Gastrocnemius medialis (tissue), 4 donors: Measurements from ENCODE around the gene SLC35F5. TPM values are rescaled to one million over a fixed set of nuclear protein-coding genes. Genes with fewer than 3 reads are reported as not detected.

Experiments used
- ATAC-seq, 2 donors: fragments of 150-250 bp; one replicate each; pipeline ENCODE4 v1.9.1; 2016
- DNase-seq, 2 donors: peaks; one replicate each; pipeline ENCODE4 v3.0.0-alpha.2; 2019
- H3K27ac ChIP-seq, 4 donors: fragments of 200-600 bp; sonication (generic); 1 replicate in 1 of 4; 2 replicates in 3 of 4; pipeline ENCODE4 v1.5.1; 2016 to 2018; ENCODE audit warnings: mild to moderate bottlenecking in 2 of 4, moderate library complexity in 1 of 4
- H3K27me3 ChIP-seq, 3 donors: fragments of 200-600 bp; sonication (generic) in 2 of 3; 1 replicate in 1 of 3; 2 replicates in 2 of 3; pipeline versions ENCODE4 v1.5.1 to v1.6.0; 2016 to 2019; ENCODE audit warnings: mild to moderate bottlenecking in 1 of 3, moderate library complexity in 1 of 3
- H3K36me3 ChIP-seq, 2 donors: fragments of 200-600 bp; sonication (generic) in 1 of 2; one replicate each; pipeline ENCODE4 v1.5.1; 2017 to 2018
- H3K4me1 ChIP-seq, 2 donors: fragments of 200-600 bp; sonication (generic) in 1 of 2; one replicate each; pipeline ENCODE4 v1.5.1; 2016 to 2017; ENCODE audit warnings: mild to moderate bottlenecking in 2 of 2
- H3K4me3 ChIP-seq, 4 donors: fragments of 200-600 bp; sonication (generic) in 3 of 4; 1 replicate in 1 of 4; 2 replicates in 3 of 4; pipeline ENCODE4 v1.5.1; 2016 to 2019; ENCODE audit warnings: mild to moderate bottlenecking in 2 of 4
- H3K9me3 ChIP-seq, 3 donors: fragments of 200-600 bp; sonication (generic) in 2 of 3; 1 replicate in 1 of 3; 2 replicates in 2 of 3; pipeline ENCODE4 v1.5.1; 2016 to 2019
- POLR2A ChIP-seq, 2 donors: fragments of 450-650 bp; IDR thresholded peaks; one replicate each; pipeline ENCODE4 v1.6.1; 2017; ENCODE audit warnings: antibody characterized with exemption in 2 of 2, mild to moderate bottlenecking in 2 of 2, moderate library complexity in 2 of 2
- in situ Hi-C, 4 donors: fragments of 200-750 bp; cut with MboI; loops; one replicate each; pipeline versions ENCODE4 v1.15.0 to v1.8.0; 2017; ENCODE audit warnings: low sequenced_read_pairs in 4 of 4
- intact Hi-C: fragments of 100-400 bp; cut with DNase I; formaldehyde crosslinking; loops from one replicate; pipeline ENCODE4 v1.15.1; 2023; ENCODE audit warnings: low total_unique reads
- total RNA-seq, 4 donors: library from RNA; depleted of rRNA; stranded (reverse); fragments of >200 nt; gene quantifications; one replicate each; pipeline versions ENCODE4 v1.1.0 to v1.2.3, GENCODE V29; 2016
- TF ChIP-seq, protein P1 (sequence below), 5 experiments: fragments of 450-650 bp in 3 of 5; fragments of 200-600 bp in 2 of 5; sonication (generic) in 2 of 5; IDR thresholded peaks in 4 of 5; conservative IDR thresholded peaks in 1 of 5; 1 replicate in 4 of 5; 2 replicates in 1 of 5; pipeline ENCODE4 v1.5.1; 2016 to 2019; ENCODE audit warnings: antibody characterized with exemption in 5 of 5, mild to moderate bottlenecking in 3 of 5, moderate library complexity in 3 of 5

Gene SLC35F5
- total RNA-seq, 4 donors from 2014 or later: 31.4 to 62.6 (median 49.3) TPM

DNA sequence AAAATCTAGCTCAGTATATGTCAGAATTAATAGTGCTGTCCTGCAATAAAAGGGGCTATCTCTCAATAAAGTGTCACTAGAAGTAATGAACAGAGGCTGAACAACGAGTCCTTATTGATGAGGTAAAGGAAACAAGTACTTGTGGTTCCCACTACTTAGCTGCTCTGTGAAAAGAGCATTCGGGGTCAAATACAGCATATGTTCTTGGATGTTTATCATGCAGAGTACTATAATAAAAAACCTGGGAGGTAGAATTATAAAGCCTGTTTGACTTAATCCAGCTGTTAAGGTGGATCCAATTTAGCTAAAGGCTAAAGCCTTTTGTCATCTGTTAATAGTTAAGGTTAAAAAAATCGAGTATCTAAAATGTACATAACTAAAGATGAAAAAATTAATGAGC is 32.4 kb downstream of the SLC35F5 start:
- DNase-seq (no peak), ATAC-seq (no peak)
- H3K27me3 ChIP-seq: no peaks in the 10 kb centered on the region
- peaks cover 0 to 72% of the 10 kb centered on the region in 2 donors for H3K36me3 ChIP-seq
- no peak overlapping the region for H3K27ac ChIP-seq
- in situ Hi-C loops: no loop called here
- H3K9me3 ChIP-seq: no peaks in the 10 kb centered on the region
- intact Hi-C loops: no loop called here
- no peaks in the 10 kb centered on the region for H3K4me1 ChIP-seq
- TF ChIP-seq, protein P1, sequence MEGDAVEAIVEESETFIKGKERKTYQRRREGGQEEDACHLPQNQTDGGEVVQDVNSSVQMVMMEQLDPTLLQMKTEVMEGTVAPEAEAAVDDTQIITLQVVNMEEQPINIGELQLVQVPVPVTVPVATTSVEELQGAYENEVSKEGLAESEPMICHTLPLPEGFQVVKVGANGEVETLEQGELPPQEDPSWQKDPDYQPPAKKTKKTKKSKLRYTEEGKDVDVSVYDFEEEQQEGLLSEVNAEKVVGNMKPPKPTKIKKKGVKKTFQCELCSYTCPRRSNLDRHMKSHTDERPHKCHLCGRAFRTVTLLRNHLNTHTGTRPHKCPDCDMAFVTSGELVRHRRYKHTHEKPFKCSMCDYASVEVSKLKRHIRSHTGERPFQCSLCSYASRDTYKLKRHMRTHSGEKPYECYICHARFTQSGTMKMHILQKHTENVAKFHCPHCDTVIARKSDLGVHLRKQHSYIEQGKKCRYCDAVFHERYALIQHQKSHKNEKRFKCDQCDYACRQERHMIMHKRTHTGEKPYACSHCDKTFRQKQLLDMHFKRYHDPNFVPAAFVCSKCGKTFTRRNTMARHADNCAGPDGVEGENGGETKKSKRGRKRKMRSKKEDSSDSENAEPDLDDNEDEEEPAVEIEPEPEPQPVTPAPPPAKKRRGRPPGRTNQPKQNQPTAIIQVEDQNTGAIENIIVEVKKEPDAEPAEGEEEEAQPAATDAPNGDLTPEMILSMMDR (IDR thresholded peaks at IDR 0.05 in 4 of 5, conservative IDR thresholded peaks at IDR 0.05 in 1 of 5): no peak
- no peak for TF ChIP-seq POLR2A (IDR thresholded peaks at IDR 0.05)
- H3K4me3 ChIP-seq: no peak overlapping the region

DNA sequence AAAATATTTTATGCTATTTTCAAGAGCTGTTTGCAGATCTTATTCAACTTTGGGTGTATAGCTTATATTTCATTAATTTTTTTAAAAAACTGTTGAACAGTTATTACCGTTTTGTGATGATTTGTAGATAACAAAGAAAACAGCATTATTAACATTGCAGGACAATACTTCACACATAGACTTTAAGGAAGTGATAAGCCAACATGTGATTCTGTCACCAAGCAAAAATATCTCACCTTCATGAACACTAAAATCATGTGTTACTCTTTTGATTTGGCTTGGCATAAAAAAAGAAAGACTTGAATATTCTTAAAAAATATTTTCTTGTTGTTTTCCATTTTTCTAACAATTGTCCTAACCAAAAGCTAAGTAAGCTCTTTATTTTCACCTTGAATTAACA is 33.0 kb downstream of the SLC35F5 start:
- Histone ChIP-seq H3K4me1 (no peaks in the 10 kb centered on the region), H3K4me3 (no peak overlapping the region), H3K27me3 (no peaks in the 10 kb centered on the region), H3K27ac (no peak overlapping the region), H3K36me3 (peaks cover 0 to 72% of the 10 kb centered on the region in 2 donors), H3K9me3 (no peaks in the 10 kb centered on the region)
- in situ Hi-C loops (no loop called here), intact Hi-C loops (no loop called here)
- TF ChIP-seq, protein P1 (IDR thresholded peaks at IDR 0.05 in 4 of 5, conservative IDR thresholded peaks at IDR 0.05 in 1 of 5): no peak
- no peak for TF ChIP-seq POLR2A (IDR thresholded peaks at IDR 0.05)
- no peak for DNase-seq
- ATAC-seq: no peak

DNA sequence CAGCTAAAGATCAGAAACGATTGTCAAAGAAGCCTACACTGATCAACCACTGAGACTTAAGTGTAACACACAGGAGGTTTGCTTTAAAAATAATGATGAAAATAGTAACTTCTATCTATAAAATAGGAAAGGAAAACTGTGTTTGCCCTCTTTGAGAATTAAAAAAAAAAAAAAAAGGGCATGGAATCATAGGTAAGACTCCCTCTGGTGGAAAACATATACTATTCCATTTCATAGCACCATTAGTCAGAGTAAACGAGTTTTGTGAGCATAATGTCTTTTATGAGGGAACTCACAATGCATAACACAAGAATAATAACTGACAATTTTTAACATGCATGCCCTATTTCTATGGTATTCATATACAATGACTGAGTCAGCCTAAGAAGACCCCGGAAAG is 36.3 kb downstream of the SLC35F5 start:
- TF ChIP-seq, protein P1 (IDR thresholded peaks at IDR 0.05 in 4 of 5, conservative IDR thresholded peaks at IDR 0.05 in 1 of 5): peak in 2 of 5 experiments; percentile 15 to 29
- TF ChIP-seq POLR2A (IDR thresholded peaks at IDR 0.05): no peak
- Histone ChIP-seq H3K4me1 (no peaks in the 10 kb centered on the region), H3K4me3 (no peak overlapping the region), H3K36me3 (peaks cover 0 to 75% of the 10 kb centered on the region in 2 donors), H3K27ac (no peak overlapping the region), H3K27me3 (no peaks in the 10 kb centered on the region), H3K9me3 (no peaks in the 10 kb centered on the region)
- intact Hi-C loops: no loop called here
- DNase-seq: no peak
- in situ Hi-C loops: no loop called here
- no peak for ATAC-seq

DNA sequence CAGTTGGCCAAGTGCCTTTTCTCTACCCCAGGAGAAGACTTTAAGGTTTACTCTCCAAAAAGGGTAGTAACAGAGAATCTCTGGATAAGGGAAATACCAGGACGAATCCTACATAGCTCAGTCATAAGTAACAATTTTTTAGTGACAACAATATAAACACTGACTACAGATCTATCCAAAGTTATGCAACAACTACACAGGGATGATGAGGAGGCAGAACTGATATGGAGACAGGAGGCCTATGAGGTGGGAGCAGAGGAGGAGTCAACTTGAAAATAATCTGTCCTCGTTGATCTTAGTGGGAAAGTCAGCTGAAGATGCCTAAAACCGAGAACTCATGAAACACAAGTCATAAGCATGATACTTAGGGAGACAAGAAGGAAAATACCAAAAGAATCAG is 40.2 kb downstream of the SLC35F5 start:
- H3K4me1 ChIP-seq: no peaks in the 10 kb centered on the region
- H3K27me3 ChIP-seq: no peaks in the 10 kb centered on the region
- no peak overlapping the region for H3K27ac ChIP-seq
- intact Hi-C loops (no loop called here), in situ Hi-C loops (no loop called here)
- DNase-seq: no peak
- peaks cover 0 to 78% of the 10 kb centered on the region in 2 donors for H3K36me3 ChIP-seq
- TF ChIP-seq POLR2A (IDR thresholded peaks at IDR 0.05): no peak
- ATAC-seq: no peak
- no peaks in the 10 kb centered on the region for H3K9me3 ChIP-seq
- H3K4me3 ChIP-seq: no peak overlapping the region

DNA sequence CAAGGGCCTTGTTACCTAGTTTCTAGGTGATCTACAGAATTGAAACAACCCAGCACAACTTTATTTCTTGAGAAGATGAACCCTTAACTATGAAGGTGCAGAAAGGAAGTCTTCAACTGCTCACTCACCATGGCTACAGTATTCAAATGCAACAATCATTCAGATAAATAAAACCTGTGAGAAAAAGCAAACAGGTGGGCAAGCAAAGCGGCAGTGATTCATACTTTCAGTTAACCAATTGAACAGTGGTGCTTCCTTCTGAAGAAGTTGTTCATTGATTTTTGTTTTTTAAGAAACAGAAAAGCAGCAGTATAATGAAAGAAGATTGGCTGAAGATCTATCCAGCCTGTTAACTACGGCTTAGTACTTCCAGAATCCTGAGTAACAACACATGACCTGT is 43.5 kb downstream of the SLC35F5 start:
- Histone ChIP-seq H3K4me1 (no peaks in the 10 kb centered on the region), H3K4me3 (no peak overlapping the region), H3K27ac (no peak overlapping the region), H3K27me3 (no peaks in the 10 kb centered on the region), H3K9me3 (no peaks in the 10 kb centered on the region), H3K36me3 (peaks cover 0 to 59% of the 10 kb centered on the region in 2 donors)
- in situ Hi-C loops (no loop called here), intact Hi-C loops (no loop called here)
- no peak for DNase-seq
- no peak for ATAC-seq
- TF ChIP-seq, protein P1 (IDR thresholded peaks at IDR 0.05 in 4 of 5, conservative IDR thresholded peaks at IDR 0.05 in 1 of 5): no peak
- TF ChIP-seq POLR2A (IDR thresholded peaks at IDR 0.05): no peak
